ENCODE data around the gene PSMB7.

PSMB7 gene

DNA sequence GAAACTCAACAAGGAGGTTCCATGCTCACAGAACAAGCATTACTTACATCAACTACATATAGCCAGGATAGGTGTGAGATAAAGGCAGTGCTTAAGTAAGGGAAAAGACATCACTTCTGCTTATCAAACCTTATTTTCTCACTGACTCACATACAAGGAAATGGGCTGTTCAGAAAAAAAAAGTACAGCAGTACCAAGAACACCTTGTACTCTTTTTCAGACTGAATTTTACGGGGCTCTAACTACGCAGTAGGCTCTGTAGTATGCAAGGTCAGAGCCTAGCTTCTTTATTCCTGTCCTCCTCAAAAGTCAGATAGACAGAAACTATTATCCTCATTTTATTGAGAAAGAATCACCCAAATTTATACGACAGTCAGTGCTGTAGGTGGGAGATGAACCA is 5.8 kb downstream of the PSMB7 start:
- DNase-seq: no peak

DNA sequence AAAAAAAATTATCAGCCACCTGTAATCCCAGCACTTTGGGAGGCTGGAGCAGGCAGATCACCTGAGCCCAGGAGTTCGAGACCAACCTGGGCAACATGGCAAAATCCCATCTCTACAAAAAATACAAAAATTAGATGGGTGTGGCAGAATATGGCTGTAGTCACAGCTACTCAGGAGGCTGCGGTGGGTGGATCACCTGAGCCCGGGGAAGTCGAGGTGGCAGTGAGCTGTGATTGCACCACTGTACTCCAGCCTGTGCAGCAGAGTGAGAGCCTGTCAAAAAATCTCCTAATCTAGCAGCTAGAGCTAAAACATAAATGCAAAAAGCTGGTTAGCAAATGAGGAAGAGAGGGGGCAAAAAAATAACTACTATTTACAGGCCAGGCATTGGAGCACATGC is 12.0 kb downstream of the PSMB7 start:
- no peak for DNase-seq

GRCh38 chr9:124399968-124400940 is 15.0 kb downstream of the PSMB7 start:
- DNase-seq: no peak

DNA sequence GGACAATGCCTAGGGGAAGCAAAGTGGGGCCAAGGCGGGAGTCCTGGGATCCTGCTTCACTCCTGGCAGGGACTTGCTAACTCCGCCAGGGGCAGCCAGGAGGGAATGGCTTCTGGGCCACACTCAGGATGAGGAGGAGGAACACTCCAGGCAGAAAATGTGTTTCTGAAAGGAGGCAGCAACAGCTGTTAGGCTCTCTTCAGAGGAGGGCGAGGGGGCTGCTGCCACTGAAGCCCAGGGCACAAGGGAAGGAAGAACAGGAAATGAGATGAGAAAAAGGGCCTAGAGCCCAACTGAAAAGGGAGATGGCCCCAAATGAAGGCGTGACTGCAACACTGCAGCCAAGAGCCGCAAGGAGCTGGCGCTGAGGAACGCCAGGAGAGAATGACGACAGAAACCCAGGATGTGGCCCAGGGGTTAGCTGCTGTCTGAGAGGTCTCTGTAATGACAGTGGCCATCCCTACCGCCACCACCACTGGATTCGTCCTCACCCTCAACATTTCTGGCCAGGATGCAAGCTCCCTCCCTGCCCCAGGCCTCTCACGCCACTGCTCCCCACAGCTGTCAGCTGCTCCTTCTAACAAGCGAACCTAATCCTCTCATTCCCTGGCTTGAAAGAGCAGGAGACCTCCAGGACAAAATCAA is 15.8 kb downstream of the PSMB7 start:
- peak; percentile 45 for DNase-seq

- DNase-seq: no peak
Observed at GRCh38 chr9:124398191-124398935, 16.9 kb downstream of the PSMB7 start.

DNA sequence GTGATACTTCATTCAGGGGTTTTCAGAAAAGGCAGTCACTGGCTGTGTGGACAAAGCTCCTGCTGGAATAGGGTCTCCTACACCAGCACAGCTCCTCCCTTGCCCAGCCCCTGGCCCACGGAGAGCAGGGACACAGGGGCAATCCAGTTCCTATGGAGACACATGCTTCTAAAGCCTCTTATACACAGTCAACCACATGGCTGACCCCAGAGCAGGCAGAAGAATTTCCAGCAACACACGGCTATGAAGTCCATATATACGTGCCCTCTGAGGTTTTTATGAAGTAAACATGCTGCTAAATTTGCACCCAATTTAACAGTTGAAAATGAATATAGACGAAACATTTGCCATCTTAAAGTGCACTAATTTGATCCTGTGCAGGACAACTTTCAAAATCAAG is 19.4 kb downstream of the PSMB7 start:
- DNase-seq: no peak

DNA sequence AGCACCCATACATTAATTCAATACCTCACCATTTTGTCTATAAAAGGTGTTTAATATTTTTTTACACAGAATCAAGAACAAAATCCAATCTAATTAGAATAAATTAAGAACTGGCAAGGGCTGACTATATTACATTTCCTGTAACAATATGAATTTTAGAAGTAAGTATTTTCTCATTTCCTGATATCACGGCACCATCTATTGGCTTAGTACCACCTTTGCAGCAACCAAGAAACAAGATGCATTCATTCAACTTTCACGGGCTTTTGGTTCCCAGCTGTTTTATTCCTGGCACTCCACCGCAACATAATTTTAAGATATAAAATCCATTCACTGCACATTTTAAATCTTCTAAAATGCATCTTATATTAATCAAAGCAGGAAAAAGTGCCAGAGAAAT is 20.6 kb downstream of the PSMB7 start:
- no peak for DNase-seq

GRCh38 chr9:124394167-124394566 is 21.1 kb downstream of the PSMB7 start:
- no peak for DNase-seq

DNA sequence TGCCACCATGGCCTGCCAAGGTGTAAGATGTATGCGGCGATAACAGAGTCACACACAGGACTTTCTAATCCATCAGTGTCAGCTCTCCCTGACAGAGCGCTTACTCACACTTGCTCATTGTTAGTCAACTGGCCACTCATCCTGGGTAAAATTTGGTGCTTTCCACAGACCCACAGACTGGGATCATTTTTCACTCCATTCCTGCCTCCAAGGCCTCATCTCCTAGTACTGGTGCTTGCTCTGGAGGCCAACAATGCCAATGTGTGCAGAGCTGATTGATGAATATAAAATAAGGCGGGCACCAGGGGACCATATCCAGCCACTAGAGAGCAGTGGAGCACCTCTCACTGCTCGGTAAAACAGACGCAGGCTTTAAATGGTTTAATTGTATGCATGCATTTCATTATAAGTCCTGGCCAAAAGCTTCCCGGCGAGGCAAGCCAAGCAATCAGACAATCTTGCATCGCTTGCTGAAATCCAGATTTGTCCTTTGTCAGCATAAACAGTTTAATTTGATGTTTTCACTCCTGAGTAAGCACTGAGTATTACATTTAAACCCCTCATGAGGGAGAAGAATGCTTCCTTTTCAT is 22.3 kb downstream of the PSMB7 start:
- DNase-seq: peak; percentile 96

DNA sequence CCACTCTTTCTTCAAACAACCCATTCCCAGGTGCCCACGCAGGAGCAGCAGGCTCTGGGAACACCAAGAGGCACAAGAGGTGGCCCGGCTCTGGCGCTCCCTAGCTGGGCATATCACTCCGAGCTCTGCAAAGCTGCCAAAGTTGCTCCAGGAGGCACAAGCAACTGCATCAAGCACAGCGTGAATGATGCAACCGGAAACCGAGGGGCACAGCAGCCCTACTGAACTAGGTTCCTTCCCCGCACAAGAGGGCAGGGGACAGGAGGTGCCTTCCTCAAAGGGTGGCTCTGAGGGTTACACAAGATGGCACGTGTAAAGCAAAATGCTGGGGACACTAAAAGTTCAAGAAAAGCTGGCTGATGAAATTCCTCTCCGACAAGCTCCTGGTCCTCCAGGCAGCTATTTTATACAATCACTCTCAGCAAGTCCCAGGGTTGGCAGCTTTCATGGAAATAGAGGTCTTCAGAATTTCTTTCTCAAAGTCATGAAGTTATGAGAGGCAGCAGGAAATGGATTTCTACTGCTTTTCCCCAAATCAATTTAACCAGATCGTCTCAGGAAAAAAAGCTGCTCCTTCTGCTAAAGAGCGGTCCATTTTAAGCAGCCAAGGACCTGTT is 22.9 kb downstream of the PSMB7 start:
- no peak for DNase-seq

GRCh38 chr9:124390794-124391658 is 24.2 kb downstream of the PSMB7 start:
- peak; percentile 70 for DNase-seq

DNA sequence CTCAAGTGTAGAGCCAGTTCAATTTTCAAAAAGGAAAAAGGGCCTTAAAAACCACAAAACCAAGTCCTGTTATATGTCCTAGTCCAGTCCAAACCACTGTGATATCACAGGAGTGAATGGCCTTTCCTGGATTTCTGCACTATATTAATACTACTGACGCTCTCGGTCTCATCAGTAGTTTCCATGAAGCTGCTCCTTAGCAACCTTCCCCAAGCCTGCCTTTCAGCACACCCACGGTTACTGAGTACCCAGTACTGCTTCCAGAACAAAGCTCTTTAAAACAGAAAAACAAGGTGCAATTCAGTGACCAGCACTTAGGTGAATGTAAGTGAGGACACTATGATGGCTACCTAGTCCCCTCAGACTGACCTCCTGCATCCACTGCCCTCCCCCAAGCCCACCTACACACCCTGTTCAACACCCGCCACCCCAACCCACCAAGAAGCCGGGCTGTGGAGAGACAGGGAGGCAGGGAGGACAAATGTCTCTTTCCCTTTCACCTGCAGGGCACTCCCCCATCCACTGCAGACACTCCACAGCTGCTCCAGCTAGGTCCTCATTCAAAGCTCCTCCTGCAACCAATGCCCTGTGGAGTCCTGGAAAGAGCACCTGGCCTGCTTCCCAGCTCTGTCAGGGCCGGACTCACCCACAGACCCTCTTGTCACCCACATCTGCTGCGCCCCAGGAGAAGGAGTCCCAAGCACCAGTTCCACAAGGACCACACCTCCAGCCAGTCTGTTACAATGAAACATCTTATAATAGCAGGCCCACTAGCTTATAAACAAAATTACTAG is 25.9 kb downstream of the PSMB7 start:
- no peak for DNase-seq

DNA sequence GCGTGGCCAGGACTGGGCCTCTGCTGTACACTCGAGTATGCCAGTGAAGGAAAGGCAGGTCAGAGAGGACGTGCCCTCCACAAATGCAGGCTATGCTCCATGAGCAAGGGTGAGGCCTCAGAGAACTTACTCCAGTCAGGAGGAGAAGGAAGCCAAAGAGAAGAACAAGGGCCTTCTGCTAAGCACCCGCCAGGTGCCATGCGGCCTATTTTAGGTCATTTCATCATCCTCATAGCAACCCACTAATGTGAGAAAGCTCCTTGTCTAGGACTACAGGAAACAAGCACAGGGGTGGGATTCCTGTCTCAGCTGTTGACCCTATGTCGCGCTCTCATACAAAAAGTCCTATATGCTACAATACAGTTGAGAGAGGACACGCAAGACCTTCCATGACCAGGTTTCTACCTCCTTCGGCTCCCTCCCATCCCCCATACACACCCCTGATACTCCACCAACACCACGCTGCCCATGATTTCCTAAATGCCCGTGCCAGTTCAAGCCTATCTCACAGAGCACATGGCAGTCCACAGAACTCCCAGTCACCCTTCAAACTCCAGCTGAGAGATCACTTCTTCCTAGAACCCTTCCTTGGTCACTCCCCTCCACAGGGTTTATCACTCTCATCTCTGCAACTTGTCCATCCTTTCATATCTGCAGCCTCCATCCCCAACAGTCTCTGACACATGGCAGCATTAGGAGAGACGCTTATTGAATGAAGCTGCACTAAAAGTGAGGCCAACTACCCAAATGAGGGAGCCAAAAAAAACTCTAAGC is 26.8 kb downstream of the PSMB7 start:
- DNase-seq: no peak

GRCh38 chr9:124386201-124386600 is 29.0 kb downstream of the PSMB7 start:
- DNase-seq: no peak

GRCh38 chr9:124385623-124386022 is 29.6 kb downstream of the PSMB7 start:
- DNase-seq: no peak

DNA sequence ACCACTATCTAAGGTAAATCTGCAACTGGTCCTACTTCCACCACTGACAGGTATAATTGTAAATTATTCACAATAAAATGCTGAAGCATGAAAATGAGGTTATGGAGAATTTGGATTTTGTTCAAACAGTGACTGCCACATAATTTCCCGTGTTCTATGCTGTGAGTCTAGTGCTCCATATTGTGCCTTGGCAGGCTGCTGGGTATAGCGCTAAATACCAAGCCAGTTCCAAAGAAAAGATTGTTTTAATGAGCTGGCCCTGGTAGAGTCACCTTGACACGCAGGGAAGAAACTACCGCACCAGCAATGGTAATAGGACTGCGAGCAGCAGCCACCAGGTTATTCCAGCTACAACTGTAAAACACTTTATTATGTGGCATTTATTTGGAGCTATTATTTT is 30.4 kb downstream of the PSMB7 start:
- no peak for DNase-seq

DNA sequence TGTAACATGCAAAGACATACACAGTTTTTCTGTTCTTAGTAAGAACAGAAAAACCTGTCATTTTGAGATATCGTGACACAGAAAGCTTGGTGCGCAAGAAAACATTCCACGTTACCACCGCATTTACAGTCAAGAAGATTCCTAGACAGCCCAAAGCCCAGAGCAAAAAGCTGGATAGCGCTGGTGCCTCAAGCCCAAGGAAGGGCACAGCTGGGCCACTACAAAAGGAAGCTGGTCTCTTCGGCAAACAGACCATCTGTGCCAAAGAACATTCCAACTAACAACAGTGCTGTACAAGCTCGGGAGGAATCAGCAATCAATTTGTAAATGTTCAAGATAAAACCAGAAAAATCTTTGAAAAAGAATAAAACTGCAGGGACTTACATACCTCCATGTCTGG is 31.0 kb downstream of the PSMB7 start:
- DNase-seq: no peak

DNA sequence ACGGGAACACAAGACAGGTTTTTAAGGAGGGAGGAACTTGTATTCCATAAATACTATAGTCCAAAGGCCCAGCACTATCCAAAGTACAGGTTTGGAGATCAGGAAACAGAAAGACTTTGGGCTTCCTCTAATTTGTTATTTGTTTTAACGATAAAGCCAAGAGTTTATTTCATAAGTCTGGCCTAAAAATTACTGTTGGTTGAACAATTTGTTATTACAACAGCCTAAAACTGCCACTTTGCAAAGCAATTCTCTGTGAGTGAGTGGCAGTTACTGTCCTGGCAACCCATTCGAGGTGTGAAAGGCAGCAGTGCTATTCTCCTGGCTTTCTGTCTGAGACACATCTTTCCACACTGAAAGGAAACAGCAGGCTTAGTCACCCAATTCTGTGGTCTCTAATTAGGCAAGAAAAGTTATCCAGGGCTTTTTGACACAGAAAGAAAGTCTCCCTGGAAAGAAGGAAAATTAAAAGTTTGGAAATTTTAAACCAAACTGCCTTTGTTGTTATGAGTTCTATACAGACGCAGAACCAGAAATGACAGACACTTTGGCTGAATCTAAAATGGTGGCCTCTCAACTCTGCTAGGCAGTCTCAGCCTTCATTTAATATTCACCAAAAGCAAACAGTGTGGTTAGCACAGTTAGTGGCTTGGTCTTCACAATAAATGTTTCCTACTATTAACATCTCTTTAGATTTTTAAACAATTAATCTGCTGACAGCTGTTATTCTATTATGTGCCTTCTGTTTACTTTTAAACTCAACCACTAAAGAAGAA is 33.9 kb downstream of the PSMB7 start:
- DNase-seq: peak; percentile 65
